IMR-90 (cell line): Measurements from ENCODE around the gene TTC24.

ENCODE experiments used
- CTCF ChIP-seq: conservative IDR thresholded peaks from 2 replicates; pipeline ENCODE4 v1.5.1; 2012; ENCODE audit warnings: mild to moderate bottlenecking, low read depth, low read length, improper control_type of control experiment
- MXI1 ChIP-seq: IDR thresholded peaks from 2 replicates; pipeline ENCODE4 v1.6.1; 2012; ENCODE audit warnings: low read depth, mild to moderate bottlenecking, low read length, moderate library complexity, borderline replicate concordance
- NFE2L2 ChIP-seq: fragments of 150-350 bp; IDR thresholded peaks from 2 replicates; pipeline ENCODE4 v1.6.1; 2016; ENCODE audit warnings: low read depth, mild to moderate bottlenecking, low read length
- POLR2A ChIP-seq: IDR thresholded peaks from 2 replicates; pipeline ENCODE4 v1.6.1; 2012; ENCODE audit warnings: mild to moderate bottlenecking, low read depth, low read length
- RAD21 ChIP-seq: IDR thresholded peaks from 2 replicates; pipeline ENCODE4 v1.6.1; 2012; ENCODE audit warnings: low read length, improper control_type of control experiment
- RCOR1 ChIP-seq: IDR thresholded peaks from 2 replicates; pipeline ENCODE4 v1.6.1; 2012; ENCODE audit warnings: mild to moderate bottlenecking, low read length, improper control_type of control experiment; ENCODE audit not compliant: insufficient replicate concordance
- RFX5 ChIP-seq: IDR thresholded peaks from 2 replicates; pipeline ENCODE4 v1.8.0; 2012; ENCODE audit warnings: low read depth, mild to moderate bottlenecking, low read length, moderate library complexity

GRCh38 chr1:156596426-156596825 lies 16.9 kb downstream of the TTC24 start:
- TF ChIP-seq CTCF, result no peak
- TF ChIP-seq POLR2A, result no peak
- no peak for TF ChIP-seq MXI1
- no peak for TF ChIP-seq RAD21
- TF ChIP-seq RFX5, result no peak
- TF ChIP-seq RCOR1, result no peak
- no peak for TF ChIP-seq NFE2L2
